Activated CD8-positive, alpha-beta memory T cell treated with anti-CD3 and anti-CD28 coated beads, Interleukin-2, amount 10 ng/mL, durations not matched to agents 7 days and 5 days (primary cell): ENCODE results near the gene SSBP4. TPM values are rescaled to one million over a fixed set of nuclear protein-coding genes. Genes with fewer than 3 reads are reported as not detected.
A peak's percentile ranks its signal among the peaks of the same experiment; 100 is the strongest.

Source experiments
- ATAC-seq: fragments of 150-1000 bp; cut with Tn5 transposase; one replicate; pipeline ENCODE4 v1.10.0; 2021; ENCODE audit warnings: moderate library complexity
- CTCF ChIA-PET: fragments of 350-600 bp; sonication (Branson Sonifier 250); formaldehyde crosslinking; loops from one replicate; lab custom pipeline; 2021; ENCODE audit warnings: antibody characterized with exemption; lab: Charles Lee
- DNase-seq: peaks from one replicate; pipeline ENCODE4 v3.0.0-alpha.2; 2020
- H3K27ac Mint-ChIP-seq: one replicate; pipeline ENCODE4 v1.8.0; 2021; ENCODE audit warnings: mild to moderate bottlenecking, mixed read lengths
- H3K27me3 Mint-ChIP-seq: one replicate; pipeline ENCODE4 v1.8.0; 2021; ENCODE audit warnings: mixed read lengths
- H3K36me3 Mint-ChIP-seq: one replicate; pipeline ENCODE4 v1.8.0; 2021; ENCODE audit warnings: mild to moderate bottlenecking, mixed read lengths
- H3K4me1 Mint-ChIP-seq: one replicate; pipeline ENCODE4 v1.8.0; 2021; ENCODE audit warnings: mixed read lengths
- H3K4me3 Mint-ChIP-seq: one replicate; pipeline ENCODE4 v1.8.0; 2021; ENCODE audit warnings: mild to moderate bottlenecking, moderate library complexity, mixed read lengths
- H3K9me3 Mint-ChIP-seq: one replicate; pipeline ENCODE4 v1.8.0; 2022; ENCODE audit warnings: low read depth, mixed read lengths
- total RNA-seq, 2 experiments: library from RNA; stranded (reverse); gene quantifications; one replicate each; pipeline ENCODE4 v1.2.3, GENCODE V29; 2021

Gene SSBP4
- total RNA-seq, 2 experiments from 2014 or later: 197 to 247 TPM

- Mint-ChIP-seq H3K9me3 (no peaks in the 10 kb centered on the region), H3K27ac (peak overlapping the region; percentile 43), H3K36me3 (peaks cover 9% of the 10 kb centered on the region), H3K4me1 (peaks cover 67% of the 10 kb centered on the region), H3K27me3 (no peaks in the 10 kb centered on the region), H3K4me3 (no peak overlapping the region)
- ATAC-seq (no peak), DNase-seq (no peak)
- CTCF ChIA-PET: interaction anchor here (1.0 kb wide), 1 partner anchor 12 kb away, joined by 3 read pairs; no protein-coding TSS in a partner anchor
These were observed 7.2 kb downstream of the SSBP4 start for GRCh38 chr19:18426416-18426767.

DNA sequence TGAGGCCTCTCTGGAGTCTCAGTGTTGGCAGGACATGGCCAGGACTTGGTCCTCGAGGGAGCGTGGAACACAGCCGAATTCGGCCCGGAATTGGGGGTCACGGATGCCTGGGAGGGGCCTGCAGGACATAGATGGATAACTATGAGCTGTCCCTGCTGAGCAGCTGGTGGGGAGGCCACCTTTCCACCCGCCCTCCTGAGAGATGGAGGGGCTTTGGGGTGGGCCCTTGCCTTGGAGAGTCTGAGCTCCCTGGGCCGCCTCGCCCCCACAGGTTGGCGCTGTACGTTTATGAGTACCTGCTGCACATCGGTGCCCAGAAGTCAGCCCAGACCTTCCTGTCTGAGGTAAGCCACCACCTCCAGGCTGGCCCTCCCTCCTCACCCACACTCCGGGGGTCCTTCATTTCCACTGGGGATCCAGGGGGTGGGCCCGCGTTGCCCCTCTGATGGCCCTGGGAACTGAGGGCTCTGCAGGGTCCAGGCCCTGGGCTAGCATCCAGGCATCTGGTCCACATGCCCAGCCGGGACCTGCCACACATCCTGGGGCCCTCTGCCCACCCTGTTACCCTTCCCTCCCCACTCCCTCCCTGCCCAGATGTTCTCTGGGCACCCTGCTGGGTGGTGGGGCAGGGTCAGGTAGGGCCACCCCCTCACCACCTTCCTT is 8.0 kb downstream of the SSBP4 start:
- peak overlapping the region; percentile 78 for H3K27ac Mint-ChIP-seq
- peaks cover 11% of the 10 kb centered on the region for H3K36me3 Mint-ChIP-seq
- no peak overlapping the region for H3K4me3 Mint-ChIP-seq
- peaks cover 61% of the 10 kb centered on the region for H3K4me1 Mint-ChIP-seq
- DNase-seq: peak; percentile 45
- no peaks in the 10 kb centered on the region for H3K27me3 Mint-ChIP-seq
- no peak for ATAC-seq
- CTCF ChIA-PET: interaction anchor here (2.4 to 2.7 kb wide), 2 partner anchors 9 to 12 kb away, joined by 15 to 30 read pairs; partner anchors contain the start of genes ISYNA1 and SSBP4
- H3K9me3 Mint-ChIP-seq: no peaks in the 10 kb centered on the region

- Mint-ChIP-seq H3K27ac (peak overlapping the region; percentile 78), H3K36me3 (peaks cover 9% of the 10 kb centered on the region), H3K4me1 (peaks cover 60% of the 10 kb centered on the region), H3K27me3 (no peaks in the 10 kb centered on the region), H3K4me3 (no peak overlapping the region), H3K9me3 (no peaks in the 10 kb centered on the region)
- ATAC-seq: no peak
- CTCF ChIA-PET: interaction anchor here (1.0 to 2.7 kb wide), 3 partner anchors 9 to 161 kb away, joined by 3 to 30 read pairs (median 15); partner anchors contain the start of genes ISYNA1, REX1BD and SSBP4
- no peak for DNase-seq
These were observed 8.5 kb downstream of the SSBP4 start for GRCh38 chr19:18427743-18428113.

GRCh38 chr19:18428173-18428786 is 9.1 kb downstream of the SSBP4 start:
- H3K4me3 Mint-ChIP-seq: no peak overlapping the region
- peaks cover 56% of the 10 kb centered on the region for H3K4me1 Mint-ChIP-seq
- CTCF ChIA-PET: interaction anchor here (0.8 to 2.7 kb wide), 10 partner anchors 10 to 236 kb away, joined by 3 to 30 read pairs (median 4); partner anchors contain the start of genes ISYNA1, MPV17L2, RAB3A and REX1BD
- no peaks in the 10 kb centered on the region for H3K9me3 Mint-ChIP-seq
- peaks cover 5% of the 10 kb centered on the region for H3K36me3 Mint-ChIP-seq
- DNase-seq: peak; percentile 44
- peak; percentile 1 for ATAC-seq
- H3K27ac Mint-ChIP-seq: peak overlapping the region; percentile 78
- no peaks in the 10 kb centered on the region for H3K27me3 Mint-ChIP-seq

DNA sequence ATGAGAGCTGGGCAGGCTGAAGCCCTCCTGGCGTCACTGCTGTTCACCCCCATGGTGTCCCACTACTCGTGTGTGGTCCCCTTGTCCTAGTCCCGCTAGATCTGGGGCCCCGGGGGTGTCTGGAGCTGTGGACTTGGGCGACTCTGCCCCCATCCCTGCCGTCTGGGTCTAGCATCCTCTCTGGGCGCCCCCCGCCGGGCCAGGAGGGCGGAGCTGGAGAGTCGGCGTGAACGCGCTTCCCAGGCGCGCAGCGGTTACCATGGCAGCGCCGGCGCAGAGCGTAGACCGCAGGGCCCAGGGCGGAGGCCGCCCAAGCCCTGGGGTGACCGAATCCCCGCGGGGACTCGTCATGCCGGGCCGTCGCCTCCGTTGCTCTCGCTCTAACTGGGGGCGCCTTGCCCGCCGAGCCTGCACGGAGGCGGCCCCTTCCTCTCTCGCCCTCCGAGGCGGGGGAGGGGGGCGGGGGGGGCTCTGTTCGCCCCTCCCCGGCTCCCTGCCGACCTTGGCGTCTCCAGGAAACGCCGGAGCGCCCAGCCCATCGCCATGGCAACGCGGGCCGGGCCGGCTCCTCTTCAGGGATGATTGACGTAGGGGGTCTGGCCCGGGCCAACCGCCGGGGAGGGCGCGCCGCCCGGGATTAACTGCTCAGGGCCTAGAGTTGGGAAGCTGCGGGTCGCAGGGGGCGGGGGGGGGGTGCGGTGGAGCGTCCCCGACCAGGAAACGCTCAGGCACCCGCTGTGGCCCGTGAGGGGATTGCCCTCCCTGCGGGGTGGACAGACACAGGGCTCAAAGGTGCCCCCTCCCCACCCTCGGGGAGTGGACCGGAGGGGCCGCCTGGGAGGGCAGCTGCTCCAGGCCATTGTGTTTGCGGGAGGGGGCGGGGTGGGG is 9.8 kb downstream of the SSBP4 start:
- Mint-ChIP-seq H3K36me3 (peaks cover 2% of the 10 kb centered on the region), H3K9me3 (no peaks in the 10 kb centered on the region), H3K27ac (peak overlapping the region; percentile 89), H3K4me1 (peaks cover 49% of the 10 kb centered on the region), H3K4me3 (peak overlapping the region; percentile 66), H3K27me3 (no peaks in the 10 kb centered on the region)
- CTCF ChIA-PET: interaction anchor here (0.8 to 2.7 kb wide), 10 partner anchors 11 to 237 kb away, joined by 3 to 30 read pairs (median 4); partner anchors contain the start of genes ISYNA1, MPV17L2, RAB3A and REX1BD
- DNase-seq: peak; percentile 93
- ATAC-seq: peak; percentile 81

GRCh38 chr19:18429717-18430416 is 10.7 kb downstream of the SSBP4 start:
- Mint-ChIP-seq H3K36me3 (peaks cover 2% of the 10 kb centered on the region), H3K9me3 (no peaks in the 10 kb centered on the region), H3K4me3 (peak overlapping the region; percentile 66), H3K27me3 (no peaks in the 10 kb centered on the region), H3K27ac (peak overlapping the region; percentile 89), H3K4me1 (peaks cover 44% of the 10 kb centered on the region)
- DNase-seq (peak; percentile 74), ATAC-seq (peak; percentile 23)
- CTCF ChIA-PET: interaction anchor here (0.6 to 2.4 kb wide), 6 partner anchors 11 to 919 kb away, joined by 3 to 30 read pairs (median 4); partner anchors contain the start of genes MPV17L2, RAB3A and SSBP4

DNA sequence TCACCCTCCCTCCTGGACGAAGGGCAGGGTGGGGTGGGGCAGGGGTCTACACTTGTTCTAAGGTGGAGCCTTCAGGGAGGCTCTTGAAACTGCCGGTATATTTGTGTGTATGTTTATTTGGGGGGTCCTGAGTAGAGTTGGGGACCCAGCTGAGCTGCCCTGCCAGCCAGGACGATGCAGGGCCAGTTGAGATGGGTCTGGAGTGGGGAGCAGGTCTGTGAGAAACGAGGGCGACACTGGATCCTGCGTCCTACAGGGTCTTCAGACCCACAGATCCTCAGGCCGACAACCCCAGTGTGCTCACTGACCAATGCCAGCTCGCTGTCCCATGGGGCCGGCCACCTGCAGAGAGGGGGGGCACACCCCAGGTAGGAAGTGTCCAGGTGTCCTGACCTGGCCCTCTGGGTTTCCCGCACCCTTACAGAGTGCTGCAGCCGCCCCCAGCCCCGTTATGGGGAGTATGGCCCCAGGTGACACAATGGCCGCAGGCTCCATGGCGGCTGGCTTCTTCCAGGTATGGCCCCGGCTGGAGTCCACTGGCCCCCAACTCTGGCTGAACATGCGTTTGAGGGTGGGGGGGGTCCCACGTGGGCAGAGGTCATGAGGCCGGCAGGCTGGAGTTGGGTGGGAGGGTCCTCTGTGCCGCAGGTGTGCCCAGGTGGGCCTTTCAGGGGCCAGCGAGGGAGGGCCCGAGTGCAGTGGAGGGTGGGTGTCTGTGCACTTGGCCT is 11.4 kb downstream of the SSBP4 start:
- H3K4me3 Mint-ChIP-seq: no peak overlapping the region
- peak overlapping the region; percentile 89 for H3K27ac Mint-ChIP-seq

DNA sequence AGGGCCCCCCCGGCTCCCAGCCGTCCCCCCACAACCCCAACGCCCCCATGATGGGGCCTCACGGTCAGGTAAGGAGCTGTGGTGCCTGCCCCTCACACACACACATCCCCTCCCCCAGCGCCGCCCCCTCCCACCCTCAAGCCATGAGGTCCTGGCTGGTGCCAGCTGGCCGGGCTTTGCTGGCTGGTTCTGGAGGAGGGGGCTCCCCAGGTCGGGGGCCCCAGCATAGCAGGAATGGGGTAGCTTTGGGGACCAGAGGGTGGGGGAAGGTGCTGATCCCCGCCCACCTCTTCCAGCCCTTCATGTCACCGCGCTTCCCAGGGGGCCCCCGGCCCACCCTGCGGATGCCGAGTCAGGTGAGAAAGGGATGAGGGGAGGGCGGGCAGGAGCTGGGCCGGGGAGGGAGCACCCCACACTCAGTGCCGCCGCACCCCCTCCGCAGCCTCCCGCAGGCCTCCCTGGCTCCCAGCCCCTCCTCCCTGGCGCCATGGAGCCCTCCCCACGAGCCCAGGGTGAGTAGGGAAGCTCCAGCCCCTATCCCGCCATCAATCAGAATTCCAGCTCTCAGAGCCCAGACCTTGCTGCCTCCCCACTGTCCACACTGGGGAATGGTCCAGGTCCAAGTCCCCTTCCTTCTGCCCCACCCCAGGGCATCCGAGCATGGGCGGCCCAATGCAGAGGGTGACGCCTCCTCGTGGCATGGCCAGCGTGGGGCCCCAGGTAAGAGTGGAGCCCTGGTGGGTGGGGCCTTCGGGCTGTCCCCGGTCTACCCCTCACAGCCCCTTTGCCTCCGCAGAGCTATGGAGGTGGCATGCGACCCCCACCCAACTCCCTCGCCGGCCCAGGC is 12.4 kb downstream of the SSBP4 start:
- peaks cover 2% of the 10 kb centered on the region for H3K36me3 Mint-ChIP-seq
- CTCF ChIA-PET: interaction anchor here (1.2 to 1.5 kb wide), 5 partner anchors 9 to 152 kb away, joined by 3 to 6 read pairs (median 5); partner anchors contain the start of gene SSBP4
- H3K27ac Mint-ChIP-seq: no peak overlapping the region
- H3K27me3 Mint-ChIP-seq: no peaks in the 10 kb centered on the region
- H3K4me1 Mint-ChIP-seq: peaks cover 41% of the 10 kb centered on the region
- no peaks in the 10 kb centered on the region for H3K9me3 Mint-ChIP-seq
- DNase-seq (no peak), ATAC-seq (no peak)
- no peak overlapping the region for H3K4me3 Mint-ChIP-seq

More for the DNA sequence above, 11.4 kb downstream of the SSBP4 start:
- Mint-ChIP-seq H3K27me3 (no peaks in the 10 kb centered on the region), H3K4me1 (peaks cover 38% of the 10 kb centered on the region), H3K36me3 (peaks cover 2% of the 10 kb centered on the region), H3K9me3 (no peaks in the 10 kb centered on the region)
- DNase-seq: no peak
- CTCF ChIA-PET: interaction anchor here (0.6 to 1.4 kb wide), 2 partner anchors 20 to 919 kb away, joined by 3 to 5 read pairs; no protein-coding TSS in a partner anchor
- ATAC-seq: no peak

GRCh38 chr19:18432275-18433014 is 13.2 kb downstream of the SSBP4 start:
- Mint-ChIP-seq H3K9me3 (no peaks in the 10 kb centered on the region), H3K4me1 (peaks cover 37% of the 10 kb centered on the region), H3K4me3 (no peak overlapping the region), H3K27me3 (no peaks in the 10 kb centered on the region), H3K36me3 (peaks cover 2% of the 10 kb centered on the region), H3K27ac (no peak overlapping the region)
- CTCF ChIA-PET: interaction anchor here (1.2 to 1.7 kb wide), 6 partner anchors 8 to 153 kb away, joined by 3 to 6 read pairs (median 5); partner anchors contain the start of gene SSBP4
- DNase-seq (no peak), ATAC-seq (no peak)

DNA sequence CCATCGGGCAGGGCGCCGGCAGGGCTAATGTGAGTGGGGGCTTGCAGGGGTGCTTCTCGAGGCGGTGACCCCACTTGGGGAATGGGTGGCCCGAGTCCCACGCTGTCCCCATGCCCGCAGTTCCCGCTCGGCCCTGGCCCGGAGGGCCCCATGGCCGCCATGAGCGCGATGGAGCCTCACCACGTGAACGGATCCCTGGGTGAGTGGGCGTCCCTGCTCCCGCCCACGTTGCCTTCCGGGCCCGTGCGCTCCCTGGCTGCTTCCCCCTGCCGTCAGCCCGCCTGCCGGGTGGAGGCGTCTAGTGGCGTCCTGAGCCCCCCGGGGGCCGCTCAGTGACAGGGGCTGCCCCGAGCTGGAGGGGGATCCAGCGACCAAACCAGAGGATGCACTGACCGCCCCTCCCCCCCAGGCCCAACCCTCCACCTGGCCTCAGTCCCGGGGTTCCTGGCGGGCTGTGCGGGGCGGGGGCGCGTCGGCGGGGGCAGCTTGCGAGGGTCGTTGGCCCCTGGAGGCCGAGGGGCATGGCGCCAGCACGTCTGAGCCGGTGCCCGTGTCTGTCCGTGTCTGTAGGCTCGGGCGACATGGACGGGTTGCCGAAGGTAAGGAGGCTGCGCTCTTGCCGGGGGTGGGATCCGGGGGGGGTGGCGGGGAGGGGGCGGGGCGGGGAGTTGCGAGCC is 14.0 kb downstream of the SSBP4 start:
- Mint-ChIP-seq H3K4me1 (peaks cover 37% of the 10 kb centered on the region), H3K27me3 (no peaks in the 10 kb centered on the region), H3K27ac (no peak overlapping the region), H3K9me3 (no peaks in the 10 kb centered on the region), H3K4me3 (no peak overlapping the region), H3K36me3 (peaks cover 2% of the 10 kb centered on the region)
- DNase-seq (peak; percentile 60), ATAC-seq (no peak)
- CTCF ChIA-PET: interaction anchor here (1.5 to 1.7 kb wide), 2 partner anchors 14 to 29 kb away, joined by 3 to 5 read pairs; partner anchors contain the start of gene SSBP4
